Tibial nerve (tissue), 4 donors: ENCODE measurements around the gene OR2V2.

Source experiments
- EP300 ChIP-seq, 2 donors: sonication (generic); formaldehyde crosslinking; IDR thresholded peaks; one replicate each; pipeline ENCODE4 v1.6.1; 2017; ENCODE audit warnings: antibody characterized with exemption in 2 of 2, mild to moderate bottlenecking in 1 of 2
- TF ChIP-seq, protein P1 (sequence below), 5 experiments: fragments of 200-600 bp in 3 of 5; fragments of 450-650 bp in 2 of 5; sonication (generic) in 3 of 5; IDR thresholded peaks; one replicate each; pipeline ENCODE4 v1.5.1; 2016 to 2019; ENCODE audit warnings: antibody characterized with exemption in 5 of 5, mild to moderate bottlenecking in 3 of 5, moderate library complexity in 2 of 5

DNA sequence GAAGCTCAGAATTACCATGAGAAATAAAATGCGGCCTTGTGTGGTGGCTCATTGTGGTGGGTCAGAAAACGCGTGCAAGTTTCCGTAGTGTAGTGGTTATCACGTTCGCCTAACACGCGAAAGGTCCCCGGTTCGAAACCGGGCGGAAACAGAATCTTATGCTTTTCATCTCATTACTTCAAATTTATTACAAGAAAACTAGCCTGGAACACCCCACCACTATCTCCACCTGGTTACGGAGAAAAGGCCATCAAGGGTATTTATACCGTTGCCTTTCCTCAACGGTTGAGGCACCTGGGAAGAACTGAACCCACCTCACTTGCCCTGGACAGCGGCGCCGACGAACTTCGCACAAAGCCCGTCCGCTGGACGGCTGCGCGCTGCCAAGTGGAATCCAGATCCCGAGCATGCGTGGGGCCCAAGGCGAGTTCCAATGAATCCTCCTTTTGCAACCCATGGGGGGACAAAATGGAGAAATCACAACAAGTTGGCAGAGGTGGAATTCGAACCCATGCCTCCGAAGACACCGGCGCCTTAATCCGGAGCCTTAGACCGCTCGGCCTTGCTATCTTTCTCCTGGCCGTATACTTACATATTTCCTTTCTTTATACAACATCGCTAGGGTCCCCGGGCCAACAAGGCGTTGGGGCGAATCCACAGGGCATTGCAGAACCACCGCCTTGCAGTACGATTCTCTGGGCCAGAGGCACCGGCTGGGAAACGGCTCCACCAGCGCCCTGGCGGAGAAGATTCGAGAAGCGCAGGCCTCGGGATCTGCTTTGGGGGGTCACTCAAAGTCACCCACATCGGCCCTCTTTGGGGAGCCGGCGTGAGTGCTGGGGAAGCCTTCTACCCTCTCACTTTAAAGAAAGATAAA lies 16.9 kb downstream of the OR2V2 start:
- TF ChIP-seq, protein P1, sequence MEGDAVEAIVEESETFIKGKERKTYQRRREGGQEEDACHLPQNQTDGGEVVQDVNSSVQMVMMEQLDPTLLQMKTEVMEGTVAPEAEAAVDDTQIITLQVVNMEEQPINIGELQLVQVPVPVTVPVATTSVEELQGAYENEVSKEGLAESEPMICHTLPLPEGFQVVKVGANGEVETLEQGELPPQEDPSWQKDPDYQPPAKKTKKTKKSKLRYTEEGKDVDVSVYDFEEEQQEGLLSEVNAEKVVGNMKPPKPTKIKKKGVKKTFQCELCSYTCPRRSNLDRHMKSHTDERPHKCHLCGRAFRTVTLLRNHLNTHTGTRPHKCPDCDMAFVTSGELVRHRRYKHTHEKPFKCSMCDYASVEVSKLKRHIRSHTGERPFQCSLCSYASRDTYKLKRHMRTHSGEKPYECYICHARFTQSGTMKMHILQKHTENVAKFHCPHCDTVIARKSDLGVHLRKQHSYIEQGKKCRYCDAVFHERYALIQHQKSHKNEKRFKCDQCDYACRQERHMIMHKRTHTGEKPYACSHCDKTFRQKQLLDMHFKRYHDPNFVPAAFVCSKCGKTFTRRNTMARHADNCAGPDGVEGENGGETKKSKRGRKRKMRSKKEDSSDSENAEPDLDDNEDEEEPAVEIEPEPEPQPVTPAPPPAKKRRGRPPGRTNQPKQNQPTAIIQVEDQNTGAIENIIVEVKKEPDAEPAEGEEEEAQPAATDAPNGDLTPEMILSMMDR (IDR thresholded peaks at IDR 0.05), result no peak
- no peak for TF ChIP-seq EP300 (IDR thresholded peaks at IDR 0.05)
